Measurements from ENCODE around the gene CDH5. TPM values are rescaled to one million over a fixed set of nuclear protein-coding genes. Genes with fewer than 3 reads are reported as not detected.
A peak's percentile ranks its signal among the peaks of the same experiment; 100 is the strongest.

CDH5 gene
- total RNA-seq, 1 experiment from 2014 or later = 3.6 TPM

- Histone ChIP-seq H3F3A (ENCODE audit: insufficient read depth, low read depth) (peaks cover 16% of the 10 kb centered on the region), H2AFZ (peak overlapping the region; percentile 75), H3K9me3 (ENCODE audit: insufficient read depth, low read depth) (no peaks in the 10 kb centered on the region), H3K27me3 (ENCODE audit: insufficient read depth, low read depth) (no peaks in the 10 kb centered on the region), H4K20me1 (ENCODE audit: insufficient read depth) (no peaks in the 10 kb centered on the region), H3K4me1 (replicated peaks; ENCODE audit: insufficient read depth) (peaks cover 75% of the 10 kb centered on the region), H3K27ac (peak overlapping the region; percentile 77), H3K79me2 (ENCODE audit: low read depth) (no peaks in the 10 kb centered on the region; the same call in 1 of the 2 replicates), H3K4me2 (peak overlapping the region; percentile 71), H3K9me2 (ENCODE audit: insufficient read depth) (no peaks in the 10 kb centered on the region), H3K36me3 (ENCODE audit: low read depth) (no peaks in the 10 kb centered on the region), H3K4me3 (peak overlapping the region; percentile 39; the same call in 1 of the 2 replicates)
- TF ChIP-seq EZH2 (IDR thresholded peaks at IDR 0.05; ENCODE audit: low read depth) (no peak), CTCF (conservative IDR thresholded peaks at IDR 0.05) (no peak)
- CTCF ChIA-PET = interaction anchor here (0.6 to 1.1 kb wide), 3 partner anchors 29 to 869 kb away, joined by 3 to 6 read pairs (median 5); no protein-coding TSS in a partner anchor
- BruUV-seq (replicated peaks) = no TSS peak
- POLR2A ChIA-PET (ENCODE audit: unreplicated experiment) = interaction anchor here (0.6 kb wide), 1 partner anchor 234 kb away, joined by 9 read pairs; no protein-coding TSS in a partner anchor
- intact Hi-C loops (cut with micrococcal nuclease; ENCODE audit: unreplicated experiment) = no loop called here
- DNase-seq = no peak
Observed at GRCh38 chr16:66364117-66364958, 2.2 kb upstream of the CDH5 start.

GRCh38 chr16:66364959-66365306, 1.6 kb upstream of the CDH5 start:
- TF ChIP-seq EZH2 (IDR thresholded peaks at IDR 0.05; ENCODE audit: low read depth) (no peak), CTCF (conservative IDR thresholded peaks at IDR 0.05) (no peak)
- DNase-seq = peak in 1 of 2 experiments; percentile 62
- no peaks in the 10 kb centered on the region for H3K36me3 ChIP-seq (ENCODE audit: low read depth)
- no peaks in the 10 kb centered on the region for H3K9me2 ChIP-seq (ENCODE audit: insufficient read depth)
- no TSS peak for BruUV-seq (replicated peaks)
- H4K20me1 ChIP-seq (ENCODE audit: insufficient read depth) = no peaks in the 10 kb centered on the region
- H3K27me3 ChIP-seq (ENCODE audit: insufficient read depth, low read depth) = no peaks in the 10 kb centered on the region
- no peak overlapping the region for H2AFZ ChIP-seq
- no peak overlapping the region for H3K4me3 ChIP-seq
- ChIA-PET POLR2A (ENCODE audit: unreplicated experiment) (interaction anchor here (0.6 kb wide), 1 partner anchor 235 kb away, joined by 9 read pairs; no protein-coding TSS in a partner anchor), CTCF (interaction anchor here (0.5 to 1.1 kb wide), 4 partner anchors 29 to 869 kb away, joined by 3 to 9 read pairs (median 6); no protein-coding TSS in a partner anchor)
- no peaks in the 10 kb centered on the region; the same call in 1 of the 2 replicates for H3K79me2 ChIP-seq (ENCODE audit: low read depth)
- H3K4me2 ChIP-seq = peak overlapping the region; percentile 71
- H3K27ac ChIP-seq = peak overlapping the region; percentile 77
- no peaks in the 10 kb centered on the region for H3K9me3 ChIP-seq (ENCODE audit: insufficient read depth, low read depth)
- H3F3A ChIP-seq (ENCODE audit: insufficient read depth, low read depth) = peaks cover 16% of the 10 kb centered on the region; the same call in 1 of the 2 replicates
- peaks cover 74% of the 10 kb centered on the region for H3K4me1 ChIP-seq (replicated peaks; ENCODE audit: insufficient read depth)
- intact Hi-C loops (cut with micrococcal nuclease; ENCODE audit: unreplicated experiment) = no loop called here

GRCh38 chr16:66365651-66366050, 840 bp upstream of the CDH5 start:
- TF ChIP-seq EZH2 (IDR thresholded peaks at IDR 0.05; ENCODE audit: low read depth) (no peak), CTCF (conservative IDR thresholded peaks at IDR 0.05) (no peak)
- intact Hi-C loops (cut with micrococcal nuclease; ENCODE audit: unreplicated experiment) = no loop called here
- H3K79me2 ChIP-seq (ENCODE audit: low read depth) = no peaks in the 10 kb centered on the region; the same call in 1 of the 2 replicates
- H3F3A ChIP-seq (ENCODE audit: insufficient read depth, low read depth) = peaks cover 16% of the 10 kb centered on the region; the same call in 1 of the 2 replicates
- peak in 1 of 2 experiments; percentile 31 for DNase-seq
- CTCF ChIA-PET = interaction anchor here (0.7 to 1.1 kb wide), 2 partner anchors 13 to 28 kb away, joined by 3 to 5 read pairs; no protein-coding TSS in a partner anchor
- H3K4me1 ChIP-seq (replicated peaks; ENCODE audit: insufficient read depth) = peaks cover 75% of the 10 kb centered on the region
- no peaks in the 10 kb centered on the region for H3K9me2 ChIP-seq (ENCODE audit: insufficient read depth)
- H4K20me1 ChIP-seq (ENCODE audit: insufficient read depth) = no peaks in the 10 kb centered on the region
- H3K4me3 ChIP-seq = no peak overlapping the region
- no peak overlapping the region for H2AFZ ChIP-seq
- no peaks in the 10 kb centered on the region for H3K36me3 ChIP-seq (ENCODE audit: low read depth)
- H3K4me2 ChIP-seq = peak overlapping the region; percentile 71
- POLR2A ChIA-PET (ENCODE audit: unreplicated experiment) = no interaction called here
- H3K27me3 ChIP-seq (ENCODE audit: insufficient read depth, low read depth) = no peaks in the 10 kb centered on the region
- peak overlapping the region; percentile 77 for H3K27ac ChIP-seq
- H3K9me3 ChIP-seq (ENCODE audit: insufficient read depth, low read depth) = no peaks in the 10 kb centered on the region
- no TSS peak for BruUV-seq (replicated peaks)
